Activated naive CD8-positive, alpha-beta T cell treated with anti-CD3 and anti-CD28 coated beads, Interleukin-2, amount 10 ng/mL, durations not matched to agents 7 days and 5 days (primary cell): ENCODE results near the gene RAB4B. TPM values are rescaled to one million over a fixed set of nuclear protein-coding genes. Genes with fewer than 3 reads are reported as not detected.
"Not testable (repeated sequence)": the region's sequence is repeated elsewhere in the genome, so short reads cannot be mapped to it uniquely, and the experiment has no call there.

Source experiments
- ATAC-seq: fragments of 150-1000 bp; cut with Tn5 transposase; one replicate; pipeline ENCODE4 v1.10.0; 2021; ENCODE audit warnings: low read depth, moderate library complexity
- POLR2A ChIA-PET: fragments of 350-600 bp; sonication (Branson Sonifier 250); formaldehyde crosslinking; loops from one replicate; lab custom pipeline; 2021; ENCODE audit warnings: antibody characterized with exemption; lab: Charles Lee
- DNase-seq: peaks from one replicate; pipeline ENCODE4 v3.0.0; 2021
- H3K27ac Mint-ChIP-seq: one replicate; pipeline ENCODE4 v1.8.0; 2022; ENCODE audit warnings: mild to moderate bottlenecking, mixed read lengths
- H3K27me3 Mint-ChIP-seq: one replicate; pipeline ENCODE4 v1.8.0; 2022; ENCODE audit warnings: mild to moderate bottlenecking, moderate library complexity, mixed read lengths
- H3K36me3 Mint-ChIP-seq: one replicate; pipeline ENCODE4 v1.8.0; 2021; ENCODE audit warnings: mild to moderate bottlenecking, mixed read lengths
- H3K4me1 Mint-ChIP-seq: one replicate; pipeline ENCODE4 v1.8.0; 2021; ENCODE audit warnings: mixed read lengths
- H3K4me3 Mint-ChIP-seq: one replicate; pipeline ENCODE4 v1.8.0; 2022; ENCODE audit warnings: mild to moderate bottlenecking, moderate library complexity, mixed read lengths
- H3K9me3 Mint-ChIP-seq: one replicate; pipeline ENCODE4 v1.8.0; 2021; ENCODE audit warnings: mixed read lengths
- total RNA-seq, 2 experiments: library from RNA; stranded (reverse); gene quantifications; one replicate each; pipeline ENCODE4 v1.2.3, GENCODE V29; 2021

The RAB4B gene
- 10 to 100 TPM; 53.1 to 57.7 TPM for total RNA-seq

DNA sequence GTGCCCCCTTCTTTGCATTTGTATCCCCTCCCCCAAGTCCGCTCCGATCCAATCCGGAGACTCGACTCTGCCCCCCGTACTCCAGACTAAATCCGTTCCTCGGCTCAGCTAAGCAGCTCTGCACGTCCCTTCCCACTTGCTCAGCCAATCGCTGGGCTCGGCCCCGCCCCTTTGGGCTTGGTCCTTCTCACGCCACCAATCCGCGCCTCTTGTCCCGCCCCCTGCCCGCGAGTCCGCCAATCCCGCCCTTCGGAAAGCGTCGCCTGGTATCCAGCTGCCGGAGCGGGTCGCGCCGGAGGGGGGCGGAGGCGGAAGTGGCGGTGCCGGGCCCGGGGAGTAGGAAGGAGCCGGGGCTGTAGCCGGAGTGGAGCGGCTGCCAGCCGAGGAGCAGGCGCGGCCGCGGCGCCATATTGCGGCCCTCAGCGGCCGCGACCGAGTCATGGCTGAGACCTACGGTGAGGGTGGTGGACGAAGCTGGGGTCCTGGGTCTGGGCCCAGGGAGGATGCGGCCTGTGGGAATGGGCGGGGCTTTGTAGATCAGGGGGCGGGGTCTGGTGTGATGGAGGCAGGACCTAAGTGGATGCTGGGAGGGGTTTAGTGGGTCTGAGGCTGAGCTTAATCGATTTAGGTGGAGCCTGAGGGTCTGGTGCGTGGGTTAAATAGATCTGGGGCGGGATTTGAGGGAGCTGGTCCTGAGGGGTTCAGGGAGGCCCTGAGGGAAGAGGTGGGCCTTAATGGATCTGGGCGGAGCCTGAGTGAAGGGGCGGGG lies at the start of gene RAB4B:
RAB4B (plus strand) TSS at position 311 of the 769 bp plus-strand sequence; CDS start at position 440, 129 bp downstream.
- Mint-ChIP-seq H3K4me3 (peak within 1 kb of the TSS; percentile 98), H3K36me3 (peaks cover 21% of the 10 kb centered on the region), H3K9me3 (no peaks in the 10 kb centered on the region), H3K27ac (peak within 1 kb of the TSS; percentile 98), H3K27me3 (no peaks in the 10 kb centered on the region), H3K4me1 (peaks cover 34% of the 10 kb centered on the region)
- peak; percentile 81 for ATAC-seq
- DNase-seq = peak; percentile 100
- POLR2A ChIA-PET = interaction anchor here (0.5 to 4.4 kb wide), 27 partner anchors 8 to 1106 kb away, joined by 3 to 92 read pairs (median 6); partner anchors contain the start of genes ACTMAP, COQ8B, EGLN2 and ITPKC

DNA sequence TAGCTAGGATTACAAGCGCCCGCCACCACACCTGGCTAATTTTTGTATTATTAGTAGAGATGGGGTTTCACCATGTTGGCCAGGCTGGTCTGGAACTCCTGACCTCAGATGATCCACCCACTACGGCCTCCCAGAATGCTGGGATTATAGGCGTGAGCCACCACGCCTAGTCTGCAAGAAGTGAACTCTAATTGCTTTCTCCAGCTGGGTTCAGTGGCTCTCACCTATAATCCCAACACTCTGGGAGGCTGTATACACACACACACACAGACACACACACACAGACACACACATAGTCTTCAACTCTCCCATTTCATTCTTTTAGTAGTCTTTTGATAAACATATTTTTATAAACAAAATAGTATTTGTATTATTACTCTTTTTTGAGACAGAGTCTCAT lies 48.0 kb upstream of the RAB4B start:
- POLR2A ChIA-PET, H3K27me3 Mint-ChIP-seq, H3K4me1 Mint-ChIP-seq, ATAC-seq, DNase-seq, H3K4me3 Mint-ChIP-seq, H3K27ac Mint-ChIP-seq, H3K9me3 Mint-ChIP-seq: not testable (repeated sequence)
- peaks cover 22% of the 10 kb centered on the region for H3K36me3 Mint-ChIP-seq

DNA sequence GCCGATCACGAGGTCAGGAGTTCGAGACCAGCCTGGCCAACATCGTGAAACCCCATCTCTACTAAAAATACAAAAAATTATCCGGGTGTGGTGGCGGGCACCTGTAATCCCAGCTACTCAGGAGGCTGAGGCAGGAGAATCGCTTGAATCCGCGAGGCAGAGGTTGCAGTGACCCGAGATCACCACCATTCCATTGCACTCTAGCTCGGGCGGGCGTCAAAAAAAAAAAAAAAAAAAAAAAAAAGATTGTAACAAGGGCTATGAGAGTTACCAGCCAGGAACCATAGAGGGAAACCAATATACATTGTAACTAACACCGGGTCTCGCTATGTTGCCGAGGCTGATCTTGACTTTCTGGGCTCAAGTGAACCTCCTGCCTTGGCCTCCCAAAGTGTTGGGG lies 45.7 kb upstream of the RAB4B start:
- DNase-seq, H3K4me3 Mint-ChIP-seq, H3K4me1 Mint-ChIP-seq, H3K27ac Mint-ChIP-seq, H3K27me3 Mint-ChIP-seq, POLR2A ChIA-PET, H3K9me3 Mint-ChIP-seq, ATAC-seq: not testable (repeated sequence)
- H3K36me3 Mint-ChIP-seq = peaks cover 17% of the 10 kb centered on the region

DNA sequence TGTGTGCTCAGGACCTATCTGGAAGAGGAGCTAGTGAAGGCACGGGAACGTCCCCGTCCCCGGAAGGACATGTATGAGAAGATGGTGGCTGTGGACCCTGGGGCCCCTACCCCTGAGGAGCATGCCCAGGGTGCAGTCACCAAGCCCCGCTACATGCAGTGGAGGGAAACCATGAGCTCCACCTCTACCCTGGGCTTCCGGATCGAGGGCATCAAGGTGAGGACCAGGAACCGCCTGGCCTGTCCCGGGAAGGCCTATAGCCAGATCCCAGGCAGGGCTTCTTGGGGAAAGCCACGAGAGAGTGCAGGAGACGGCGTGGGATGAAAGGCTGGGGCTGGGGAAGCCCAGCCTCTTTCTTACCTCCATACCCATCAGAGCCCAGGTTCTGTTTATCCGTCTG lies 44.9 kb upstream of the RAB4B start:
- POLR2A ChIA-PET = interaction anchor here (1.3 kb wide), 1 partner anchor 12 kb away, joined by 3 read pairs; no protein-coding TSS in a partner anchor
- no peak for DNase-seq
- H3K27me3 Mint-ChIP-seq = no peaks in the 10 kb centered on the region
- H3K4me3 Mint-ChIP-seq = no peak overlapping the region
- peaks cover 20% of the 10 kb centered on the region for H3K36me3 Mint-ChIP-seq
- ATAC-seq = no peak
- no peaks in the 10 kb centered on the region for H3K4me1 Mint-ChIP-seq
- H3K9me3 Mint-ChIP-seq = no peaks in the 10 kb centered on the region
- H3K27ac Mint-ChIP-seq = no peak overlapping the region

DNA sequence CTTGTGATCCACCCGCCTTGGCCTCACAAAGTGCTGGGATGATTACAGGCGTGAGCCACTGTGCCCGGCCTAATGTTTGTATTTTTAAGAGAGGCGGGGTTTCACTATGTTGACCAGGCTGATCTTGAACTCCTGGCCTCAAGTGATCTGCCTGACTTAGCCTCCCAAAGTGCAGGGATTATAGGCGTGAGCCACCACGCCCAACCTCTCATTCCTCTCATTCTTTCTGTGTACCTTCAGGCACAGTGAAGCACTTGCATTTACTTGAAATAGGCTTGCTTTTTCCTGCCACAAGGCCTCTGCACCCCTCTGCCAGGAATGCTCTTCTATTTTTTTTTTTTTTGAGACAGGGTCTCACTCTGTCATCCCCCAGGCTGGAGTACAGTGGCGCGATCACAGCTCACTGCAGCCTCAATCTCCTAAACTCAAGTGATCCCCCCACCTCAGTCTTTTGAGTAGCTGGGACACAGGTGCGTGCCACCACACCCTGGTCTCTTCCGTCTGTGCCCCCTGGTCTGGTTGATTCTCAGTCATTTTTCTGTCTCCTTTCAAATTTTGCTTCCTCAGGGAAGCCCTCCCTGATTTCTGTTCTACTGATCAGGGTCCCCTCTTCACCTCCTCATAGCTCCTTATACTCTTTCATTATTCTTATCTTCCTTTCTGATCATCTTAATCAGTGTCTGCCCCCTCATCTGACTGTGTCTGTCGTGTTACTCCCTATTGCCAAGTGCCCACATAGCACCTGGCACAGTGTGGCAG lies 42.9 kb upstream of the RAB4B start:
- POLR2A ChIA-PET = interaction anchor here (0.9 kb wide), 1 partner anchor 11 kb away, joined by 3 read pairs; no protein-coding TSS in a partner anchor
- peak overlapping the region; percentile 12 for H3K27ac Mint-ChIP-seq
- H3K9me3 Mint-ChIP-seq = no peaks in the 10 kb centered on the region

DNA sequence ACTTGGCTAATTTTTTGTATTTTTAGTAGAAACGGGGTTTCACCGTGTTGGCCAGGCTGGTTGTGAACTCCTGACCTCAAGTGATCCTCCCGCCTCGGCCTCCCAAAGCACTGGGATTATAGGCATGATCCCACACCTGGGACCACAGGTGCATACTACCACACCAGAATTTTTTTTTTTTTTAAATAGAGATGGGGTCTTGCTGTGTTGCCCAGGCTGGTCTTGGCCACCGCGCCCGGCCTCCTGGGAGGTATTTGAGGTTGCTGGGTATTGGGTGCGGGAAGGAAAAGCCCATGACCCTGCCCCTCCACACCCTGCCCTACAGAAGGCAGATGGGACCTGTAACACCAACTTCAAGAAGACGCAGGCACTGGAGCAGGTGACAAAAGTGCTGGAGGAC lies 41.4 kb upstream of the RAB4B start:
- POLR2A ChIA-PET = no interaction called here
- DNase-seq = no peak
- ATAC-seq = no peak
- Mint-ChIP-seq H3K4me3 (no peak overlapping the region), H3K4me1 (peaks cover 3% of the 10 kb centered on the region), H3K27me3 (no peaks in the 10 kb centered on the region), H3K9me3 (no peaks in the 10 kb centered on the region), H3K27ac (no peak overlapping the region), H3K36me3 (peaks cover 8% of the 10 kb centered on the region)

More for the DNA sequence above, 42.9 kb upstream of the RAB4B start:
- DNase-seq = no peak
- Mint-ChIP-seq H3K27me3 (no peaks in the 10 kb centered on the region), H3K4me1 (peaks cover 3% of the 10 kb centered on the region), H3K4me3 (no peak overlapping the region), H3K36me3 (peaks cover 19% of the 10 kb centered on the region)
- no peak for ATAC-seq

DNA sequence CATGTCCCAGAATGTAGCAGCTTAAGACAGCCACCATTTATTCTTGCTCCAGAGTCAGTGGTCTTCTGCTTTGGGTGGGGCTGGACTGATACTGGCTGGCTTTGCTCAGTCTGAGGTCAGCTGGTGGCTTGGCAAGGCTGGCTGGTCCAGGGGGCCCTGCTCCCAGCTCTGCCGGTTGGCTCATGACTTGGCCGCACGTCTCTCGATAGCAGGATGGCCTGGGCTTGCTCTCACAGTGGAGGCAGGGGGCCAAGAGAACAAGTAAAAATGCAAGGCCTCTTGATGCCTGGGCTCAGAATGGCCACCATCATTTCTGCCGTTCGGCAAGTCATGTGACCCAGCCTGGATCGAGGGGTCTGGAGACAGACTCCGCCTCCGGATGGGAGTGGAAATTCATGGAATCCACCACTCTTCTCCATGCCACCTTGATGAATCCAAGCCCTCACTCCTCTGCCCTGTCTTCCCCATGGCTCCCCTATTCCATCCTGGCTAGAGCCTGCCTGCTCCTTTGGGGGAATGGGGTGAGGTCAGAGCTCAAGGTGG lies 40.9 kb upstream of the RAB4B start:
- DNase-seq (no peak), ATAC-seq (no peak)
- no peaks in the 10 kb centered on the region for H3K9me3 Mint-ChIP-seq
- peaks cover 3% of the 10 kb centered on the region for H3K4me1 Mint-ChIP-seq
- H3K4me3 Mint-ChIP-seq = no peak overlapping the region
- POLR2A ChIA-PET = no interaction called here
- peaks cover 7% of the 10 kb centered on the region for H3K36me3 Mint-ChIP-seq
- no peak overlapping the region for H3K27ac Mint-ChIP-seq
- no peaks in the 10 kb centered on the region for H3K27me3 Mint-ChIP-seq

DNA sequence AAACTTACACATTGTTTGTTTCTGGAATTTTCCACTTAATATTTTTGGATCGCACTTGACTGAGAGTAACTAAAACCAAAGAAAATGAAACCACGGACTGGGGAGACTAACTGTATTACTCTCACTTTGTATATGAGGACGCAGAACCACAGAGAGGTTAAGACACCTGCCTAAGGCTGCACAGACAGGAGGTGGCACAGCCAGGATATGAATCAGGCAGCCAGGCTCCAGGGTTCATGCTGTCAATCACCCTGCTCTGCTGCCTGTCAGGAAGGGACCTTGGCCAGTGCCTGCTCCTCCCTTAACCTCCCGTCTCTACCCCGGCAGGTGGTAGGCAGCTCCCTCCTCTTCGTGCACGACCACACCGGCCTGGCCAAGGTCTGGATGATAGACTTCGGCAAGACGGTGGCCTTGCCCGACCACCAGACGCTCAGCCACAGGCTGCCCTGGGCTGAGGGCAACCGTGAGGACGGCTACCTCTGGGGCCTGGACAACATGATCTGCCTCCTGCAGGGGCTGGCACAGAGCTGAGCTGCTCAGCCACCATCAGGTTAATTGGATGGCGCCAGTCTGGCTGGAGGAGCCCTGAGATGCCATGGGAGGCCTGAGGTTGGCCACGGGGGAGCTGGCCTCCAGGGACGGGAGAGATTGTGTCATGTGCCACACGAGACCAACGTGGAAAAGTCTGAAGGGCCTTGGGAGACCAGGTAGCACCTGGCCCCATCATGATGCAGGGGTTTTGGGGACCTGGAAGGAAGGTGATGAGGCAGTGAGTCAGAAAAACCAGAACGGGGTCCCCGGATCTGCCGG lies 38.8 kb upstream of the RAB4B start:
- ATAC-seq (no peak), DNase-seq (no peak)
- H3K4me3 Mint-ChIP-seq = no peak overlapping the region
- H3K36me3 Mint-ChIP-seq = peaks cover 3% of the 10 kb centered on the region
- no peaks in the 10 kb centered on the region for H3K27me3 Mint-ChIP-seq
- peaks cover 3% of the 10 kb centered on the region for H3K4me1 Mint-ChIP-seq
- no peaks in the 10 kb centered on the region for H3K9me3 Mint-ChIP-seq
- POLR2A ChIA-PET = no interaction called here
- no peak overlapping the region for H3K27ac Mint-ChIP-seq

DNA sequence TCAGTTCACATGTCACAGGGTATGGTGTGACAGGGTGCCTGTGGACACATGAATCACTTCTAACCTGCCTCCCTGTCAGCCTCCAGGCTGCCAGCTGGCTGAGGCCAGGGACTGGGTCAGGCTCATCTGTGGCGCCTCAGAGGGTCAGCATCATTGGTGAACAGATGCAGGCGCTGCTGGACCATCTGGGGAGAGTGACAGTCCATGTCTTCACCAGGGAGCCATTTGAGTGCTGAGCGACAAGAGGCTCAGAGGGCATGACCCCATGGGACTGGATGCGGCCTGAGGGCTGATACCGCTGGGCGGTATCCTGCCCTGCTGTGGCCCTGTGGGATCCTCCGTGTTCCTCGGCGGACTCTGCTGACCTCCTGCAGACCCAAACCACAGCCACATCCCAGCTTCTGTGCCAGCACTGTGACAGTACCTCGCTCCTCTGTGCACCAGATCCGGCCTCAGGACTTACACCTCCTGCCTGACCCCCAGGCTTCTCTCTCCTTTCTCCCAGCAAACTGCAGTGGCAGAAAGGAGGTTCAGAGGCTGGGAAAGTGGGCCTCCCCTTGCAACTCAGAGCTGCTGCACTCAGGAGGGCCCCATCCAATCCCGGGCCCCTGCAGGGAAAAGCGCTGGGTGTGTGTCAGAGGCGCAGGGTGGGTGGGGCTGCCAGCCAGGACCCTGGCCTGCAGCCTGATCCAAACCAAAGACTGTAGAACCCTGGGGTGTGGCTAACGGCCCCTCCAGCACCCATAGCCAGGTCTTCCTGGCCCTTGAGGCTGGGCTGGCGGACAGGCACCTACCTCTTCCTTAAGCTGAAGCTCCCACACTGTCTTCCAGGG lies 38.0 kb upstream of the RAB4B start:
- no peak overlapping the region for H3K4me3 Mint-ChIP-seq
- no peak overlapping the region for H3K27ac Mint-ChIP-seq
- H3K9me3 Mint-ChIP-seq = no peaks in the 10 kb centered on the region
- peaks cover 3% of the 10 kb centered on the region for H3K4me1 Mint-ChIP-seq
- DNase-seq (no peak), ATAC-seq (no peak)
- no peaks in the 10 kb centered on the region for H3K27me3 Mint-ChIP-seq
- peaks cover 3% of the 10 kb centered on the region for H3K36me3 Mint-ChIP-seq
- POLR2A ChIA-PET = interaction anchor here (2.8 kb wide), 1 partner anchor 10 kb away, joined by 11 read pairs; the partner anchor contains the start of genes ACTMAP and SNRPA

GRCh38 chr19:40740747-40741146 lies 37.3 kb upstream of the RAB4B start:
- POLR2A ChIA-PET = interaction anchor here (1.0 to 2.8 kb wide), 2 partner anchors 10 to 38 kb away, joined by 4 to 11 read pairs; partner anchors contain the start of genes ACTMAP, RAB4B and SNRPA
- Mint-ChIP-seq H3K27me3 (no peaks in the 10 kb centered on the region), H3K4me3 (no peak overlapping the region), H3K9me3 (no peaks in the 10 kb centered on the region), H3K27ac (no peak overlapping the region), H3K4me1 (peaks cover 3% of the 10 kb centered on the region), H3K36me3 (peaks cover 3% of the 10 kb centered on the region)
- DNase-seq (no peak), ATAC-seq (no peak)

- Mint-ChIP-seq H3K27ac (no peak overlapping the region), H3K9me3 (no peaks in the 10 kb centered on the region), H3K36me3 (peaks cover 3% of the 10 kb centered on the region), H3K4me3 (no peak overlapping the region), H3K4me1 (peaks cover 3% of the 10 kb centered on the region), H3K27me3 (no peaks in the 10 kb centered on the region)
- POLR2A ChIA-PET = interaction anchor here (1.0 to 2.8 kb wide), 2 partner anchors 9 to 37 kb away, joined by 4 to 11 read pairs; partner anchors contain the start of genes ACTMAP, RAB4B and SNRPA
- DNase-seq (no peak), ATAC-seq (no peak)
Measured at GRCh38 chr19:40741527-40742390, 36.3 kb upstream of the RAB4B start.
